Measurements from ENCODE around the gene SLC25A10. TPM values are rescaled to one million over a fixed set of nuclear protein-coding genes. Genes with fewer than 3 reads are reported as not detected.

Gene SLC25A10
- total and polyA plus RNA-seq, 2 of the 8 experiments (the other 6 are each of a cell fraction or from before 2014, with no cell fraction given) = 22.2 to 43.0 TPM

DNA sequence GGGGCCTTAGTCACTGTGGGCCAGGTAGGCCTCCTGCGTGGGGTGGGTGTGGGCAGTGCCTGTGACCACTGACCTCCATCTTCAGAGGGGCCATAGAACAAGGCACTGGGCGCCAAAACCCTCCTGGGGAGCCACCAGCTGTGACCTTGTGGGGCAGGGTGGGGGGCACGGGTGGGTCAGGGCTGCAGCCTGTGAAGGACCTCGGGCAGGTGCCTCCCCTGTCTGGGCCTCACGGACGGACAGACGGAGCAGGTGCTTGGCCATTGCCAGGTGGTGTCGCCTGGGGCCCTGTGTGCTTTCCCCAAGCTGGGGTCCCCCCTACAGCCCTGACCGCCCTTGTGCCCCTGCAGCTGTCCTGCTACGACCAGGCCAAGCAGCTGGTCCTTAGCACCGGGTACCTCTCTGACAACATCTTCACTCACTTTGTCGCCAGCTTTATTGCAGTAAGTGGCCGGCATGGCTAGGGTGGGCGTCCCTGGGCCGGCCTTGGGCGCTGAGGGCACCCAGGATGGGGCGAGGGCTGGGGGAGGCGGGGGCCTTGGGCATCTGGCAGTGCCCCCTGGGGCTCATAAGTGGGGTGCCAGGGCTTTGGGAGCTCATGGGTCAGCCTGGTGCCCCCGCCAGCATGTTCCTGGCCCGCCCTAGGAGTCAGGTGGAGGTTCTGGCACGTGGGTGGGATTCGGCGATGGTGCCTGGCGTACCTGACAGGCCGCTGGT, 5.1 kb downstream of the SLC25A10 start:
- Histone ChIP-seq H3K9ac (replicated peaks in 1 of 4; ENCODE audit: extremely low read depth in 1 of 4, low read depth in 3 of 4, low read length in 3 of 4) (no peak overlapping the region), H3K23me2 (ENCODE audit: low read depth, low read length) (peaks cover 8% of the 10 kb centered on the region; the same call in 1 of the 2 replicates), H4K5ac (ENCODE audit: insufficient read length, low read depth, low read length) (no peak overlapping the region), H3K79me1 (ENCODE audit: low read depth, low read length) (peaks cover 8% of the 10 kb centered on the region; the same call in 1 of the 2 replicates), H3K4me2 (ENCODE audit: insufficient read depth in 1 of 2, low read depth in 2 of 2, low read length in 2 of 2) (no peak overlapping the region), H4K20me1 (replicated peaks in 1 of 2; ENCODE audit: control insufficient read depth in 1 of 2, insufficient read depth in 2 of 2, low read length in 2 of 2) (peaks cover 3 to 10% of the 10 kb centered on the region in 2 experiments), H3K4ac (replicated peaks; ENCODE audit: insufficient read length, low read depth, low read length) (no peak overlapping the region), H3K36me3 (ENCODE audit: control insufficient read depth in 2 of 4, insufficient read depth in 4 of 4, low read length in 3 of 4) (peaks cover 0 to 9% (median 0%) of the 10 kb centered on the region in 4 experiments; a peak in 3 of 8 replicates), H2BK20ac (ENCODE audit: low read length) (no peak overlapping the region), H2BK5ac (ENCODE audit: low read depth, low read length) (no peak overlapping the region), H2AFZ (ENCODE audit: low read length) (no peak overlapping the region), H3K4me3 (ENCODE audit: extremely low read depth in 1 of 4, insufficient read depth in 2 of 4, low read depth in 3 of 4, low read length in 4 of 4) (no peak overlapping the region), H3K27ac (ENCODE audit: low read depth, low read length) (no peak overlapping the region), H3K14ac (ENCODE audit: insufficient read length) (no peak overlapping the region), H2BK12ac (ENCODE audit: low read depth, low read length) (no peak overlapping the region), H4K8ac (ENCODE audit: extremely low read depth, insufficient read depth, low read length) (no peak overlapping the region), H3K27me3 (replicated peaks in 1 of 4; ENCODE audit: control insufficient read depth in 3 of 4, extremely low read depth in 1 of 4, insufficient read depth in 3 of 4, low read length in 3 of 4) (no peaks in the 10 kb centered on the region), H3K56ac (replicated peaks; ENCODE audit: insufficient read length, low read depth, low read length) (no peak overlapping the region), H3K9me3 (ENCODE audit: insufficient read depth in 2 of 2, low read depth in 1 of 2, low read length in 1 of 2) (no peaks in the 10 kb centered on the region), H4K91ac (replicated peaks; ENCODE audit: insufficient read length, low read length) (no peak overlapping the region), H3K79me2 (ENCODE audit: control insufficient read depth in 1 of 2, insufficient read depth in 2 of 2, low read length in 2 of 2) (peaks cover 0 to 7% of the 10 kb centered on the region in 2 experiments; a peak in 1 of 4 replicates), H2BK120ac (replicated peaks; ENCODE audit: low read depth, low read length) (no peak overlapping the region), H3K18ac (ENCODE audit: extremely low read depth, low read length) (no peak overlapping the region), H3K23ac (ENCODE audit: insufficient read length) (no peak overlapping the region), H2AK5ac (ENCODE audit: low read depth, low read length) (no peak overlapping the region), H2BK15ac (ENCODE audit: low read length) (no peak overlapping the region), H3K4me1 (replicated peaks in 1 of 4; ENCODE audit: control insufficient read depth in 3 of 4, insufficient read depth in 4 of 4, low read length in 3 of 4) (peaks cover 0 to 16% (median 9%) of the 10 kb centered on the region in 4 experiments; a peak in 5 of 7 replicates)
- ChIA-PET CTCF (ENCODE audit: partially characterized antibody) (interaction anchor here (1.6 to 2.5 kb wide), 2 partner anchors 9 to 105 kb away, joined by 4 to 13 read pairs; no protein-coding TSS in a partner anchor), POLR2A (ENCODE audit: partially characterized antibody) (interaction anchor here (17.2 to 25.9 kb wide), 2 partner anchors 9 to 31 kb away, joined by 348 to 436 read pairs; partner anchors contain the start of genes ARL16, HGS, MRPL12 and SLC25A10)
- no peak for FAIRE-seq
- DNase-seq (ENCODE audit: low read depth in 1 of 2, low spot score in 2 of 2) = no peak
- 88% methylated on average over 18 of the region's 25 CpGs; no CpG with 5 or more reads in 1 of the 2 experiments for WGBS, 2 experiments (ENCODE audit: extremely low coverage in 1 of 2, insufficient coverage in 1 of 2, insufficient read length in 1 of 2, insufficient replicate concordance in 2 of 2, low coverage in 1 of 2, low lambda C conversion rate in 2 of 2, missing lambda C conversion rate in 1 of 2)
- TF ChIP-seq HDAC2 (IDR thresholded peaks at IDR 0.05; ENCODE audit: borderline replicate concordance in 1 of 2, low read depth in 2 of 2, low read length in 2 of 2) (no peak), RAD21 (IDR thresholded peaks at IDR 0.05 in 1 of 2, conservative IDR thresholded peaks at IDR 0.05 in 1 of 2; ENCODE audit: low read depth in 2 of 2, low read length in 2 of 2) (no peak), RNF2 (IDR thresholded peaks at IDR 0.05; ENCODE audit: borderline replicate concordance, low read depth, low read length, missing control alignments, poor library complexity, severe bottlenecking) (no peak), BRCA1 (IDR thresholded peaks at IDR 0.05; ENCODE audit: low read depth, low read length) (no peak), JUN (IDR thresholded peaks at IDR 0.05; ENCODE audit: low read depth, low read length) (no peak), CBX8 (IDR thresholded peaks at IDR 0.05; ENCODE audit: borderline replicate concordance, low read depth, low read length) (no peak), ASH2L (IDR thresholded peaks at IDR 0.05; ENCODE audit: low read length) (no peak), BCL11A (IDR thresholded peaks at IDR 0.05; ENCODE audit: low read depth in 2 of 2, low read length in 2 of 2) (no peak)
- TF ChIP-seq, protein P1, sequence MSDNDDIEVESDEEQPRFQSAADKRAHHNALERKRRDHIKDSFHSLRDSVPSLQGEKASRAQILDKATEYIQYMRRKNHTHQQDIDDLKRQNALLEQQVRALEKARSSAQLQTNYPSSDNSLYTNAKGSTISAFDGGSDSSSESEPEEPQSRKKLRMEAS (IDR thresholded peaks at IDR 0.05) = no peak
- TF ChIP-seq, protein P2, sequence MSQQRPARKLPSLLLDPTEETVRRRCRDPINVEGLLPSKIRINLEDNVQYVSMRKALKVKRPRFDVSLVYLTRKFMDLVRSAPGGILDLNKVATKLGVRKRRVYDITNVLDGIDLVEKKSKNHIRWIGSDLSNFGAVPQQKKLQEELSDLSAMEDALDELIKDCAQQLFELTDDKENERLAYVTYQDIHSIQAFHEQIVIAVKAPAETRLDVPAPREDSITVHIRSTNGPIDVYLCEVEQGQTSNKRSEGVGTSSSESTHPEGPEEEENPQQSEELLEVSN (IDR thresholded peaks at IDR 0.05) = no peak

Measured in H1 (cell line).